ENCODE data around the gene ZC3H4. TPM values are rescaled to one million over a fixed set of nuclear protein-coding genes. Genes with fewer than 3 reads are reported as not detected.

Gene ZC3H4
- total and polyA plus RNA-seq, 2 donors (not counting 1 experiment from before 2014, with no cell fraction given): 12.7 to 73.7 TPM

DNA sequence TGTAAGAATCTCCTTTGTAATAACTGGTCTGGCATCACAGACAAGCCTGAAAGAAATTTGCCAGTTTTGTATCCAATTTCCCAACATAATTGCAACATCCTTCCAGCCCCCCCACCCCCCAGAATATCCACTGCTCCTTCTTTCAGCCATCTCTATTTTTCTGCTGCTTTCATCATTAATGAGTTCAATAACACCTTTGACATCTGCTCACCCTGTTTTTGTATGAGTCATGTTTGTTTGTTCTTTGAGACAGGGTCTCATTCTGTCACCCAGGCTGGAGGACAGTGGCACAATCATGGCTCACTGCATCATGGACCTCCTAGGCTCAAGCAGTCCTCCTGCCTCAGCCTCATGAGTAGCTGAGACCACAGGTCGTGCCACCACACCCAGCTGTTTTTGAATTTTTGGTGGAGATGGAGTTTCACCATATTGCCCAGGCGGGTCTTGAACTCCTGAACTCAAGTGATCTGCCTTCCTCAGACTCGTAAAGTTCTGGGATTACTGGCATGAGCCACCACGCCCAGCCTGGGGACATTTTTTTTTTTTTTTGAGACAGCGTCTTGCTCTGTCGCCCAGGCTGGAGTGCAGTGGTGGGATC lies 7.0 kb upstream of the ZC3H4 start:
- ATAC-seq (ENCODE audit: low read depth) (no peak), DNase-seq (no peak)
- Histone ChIP-seq H3K27ac (ENCODE audit: low read length in 2 of 2) (no peak overlapping the region), H3K4me3 (ENCODE audit: control extremely low read depth in 1 of 5, extremely low read depth in 1 of 5, insufficient read depth in 1 of 5, low read depth in 2 of 5, low read length in 4 of 5) (no peak overlapping the region), H3K9ac (ENCODE audit: low read length) (no peak overlapping the region), H3K9me3 (ENCODE audit: control extremely low read depth in 1 of 3, control insufficient read depth in 2 of 3, insufficient read depth in 1 of 3, low read length in 2 of 3) (no peaks in the 10 kb centered on the region), H4K20me1 (ENCODE audit: control insufficient read depth, insufficient read depth, low read length, poor library complexity, severe bottlenecking) (no peaks in the 10 kb centered on the region), H3K27me3 (replicated peaks in 1 of 4; ENCODE audit: control extremely low read depth in 1 of 4, control insufficient read depth in 3 of 4, insufficient read depth in 4 of 4, low read length in 3 of 4) (no peaks in the 10 kb centered on the region), H3K4me1 (ENCODE audit: control insufficient read depth in 2 of 2, insufficient read depth in 2 of 2, low read length in 2 of 2) (no peaks in the 10 kb centered on the region), H3K79me2 (ENCODE audit: control insufficient read depth, insufficient read depth, low read length) (no peaks in the 10 kb centered on the region), H2AFZ (ENCODE audit: insufficient read depth, low read depth, low read length, poor library complexity, severe bottlenecking) (no peak overlapping the region), H3K4me2 (replicated peaks; ENCODE audit: low read depth, low read length, poor library complexity, severe bottlenecking) (no peak overlapping the region), H3K36me3 (replicated peaks in 1 of 2; ENCODE audit: control extremely low read depth in 1 of 2, control insufficient read depth in 1 of 2, extremely low read depth in 1 of 2, insufficient read depth in 2 of 2, low read length in 1 of 2) (no peaks in the 10 kb centered on the region)
- ChIA-PET POLR2A (no interaction called here), CTCF (interaction anchor here (0.6 to 3.7 kb wide), 4 partner anchors 14 to 107 kb away, joined by 3 to 23 read pairs (median 8); no protein-coding TSS in a partner anchor)
- no peak for TF ChIP-seq EZH2 (IDR thresholded peaks at IDR 0.05; ENCODE audit: borderline replicate concordance, insufficient read depth, low read depth, low read length, poor library complexity, severe bottlenecking)
- TF ChIP-seq, protein P1, sequence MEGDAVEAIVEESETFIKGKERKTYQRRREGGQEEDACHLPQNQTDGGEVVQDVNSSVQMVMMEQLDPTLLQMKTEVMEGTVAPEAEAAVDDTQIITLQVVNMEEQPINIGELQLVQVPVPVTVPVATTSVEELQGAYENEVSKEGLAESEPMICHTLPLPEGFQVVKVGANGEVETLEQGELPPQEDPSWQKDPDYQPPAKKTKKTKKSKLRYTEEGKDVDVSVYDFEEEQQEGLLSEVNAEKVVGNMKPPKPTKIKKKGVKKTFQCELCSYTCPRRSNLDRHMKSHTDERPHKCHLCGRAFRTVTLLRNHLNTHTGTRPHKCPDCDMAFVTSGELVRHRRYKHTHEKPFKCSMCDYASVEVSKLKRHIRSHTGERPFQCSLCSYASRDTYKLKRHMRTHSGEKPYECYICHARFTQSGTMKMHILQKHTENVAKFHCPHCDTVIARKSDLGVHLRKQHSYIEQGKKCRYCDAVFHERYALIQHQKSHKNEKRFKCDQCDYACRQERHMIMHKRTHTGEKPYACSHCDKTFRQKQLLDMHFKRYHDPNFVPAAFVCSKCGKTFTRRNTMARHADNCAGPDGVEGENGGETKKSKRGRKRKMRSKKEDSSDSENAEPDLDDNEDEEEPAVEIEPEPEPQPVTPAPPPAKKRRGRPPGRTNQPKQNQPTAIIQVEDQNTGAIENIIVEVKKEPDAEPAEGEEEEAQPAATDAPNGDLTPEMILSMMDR (IDR thresholded peaks at IDR 0.05): no peak
- H3K27me3 Mint-ChIP-seq: peaks cover 3% of the 10 kb centered on the region
- H3K27ac Mint-ChIP-seq: no peak overlapping the region
- H3K4me1 Mint-ChIP-seq: peaks cover 2% of the 10 kb centered on the region
- no peak overlapping the region for H3K4me3 Mint-ChIP-seq
- no peaks in the 10 kb centered on the region for H3K9me3 Mint-ChIP-seq (ENCODE audit: insufficient read depth)
- intact Hi-C loops (cut with micrococcal nuclease): no loop called here
- 93% methylated on average over 4 of the region's 6 CpGs for WGBS (ENCODE audit: insufficient coverage)
